Activated CD4-positive, alpha-beta memory T cell treated with anti-CD3 and anti-CD28 coated beads for 36 hours (primary cell): ENCODE data around the gene COMMD10. TPM values are rescaled to one million over a fixed set of nuclear protein-coding genes. Genes with fewer than 3 reads are reported as not detected.

Experiments used
- CTCF ChIA-PET: fragments of 350-600 bp; sonication (Branson Sonifier 250); formaldehyde crosslinking; loops from one replicate; lab custom pipeline; 2021; ENCODE audit warnings: antibody characterized with exemption, inconsistent platforms; lab: Charles Lee
- POLR2A ChIA-PET: fragments of 350-600 bp; sonication (Branson Sonifier 250); formaldehyde crosslinking; loops from one replicate; lab custom pipeline; 2021; ENCODE audit warnings: antibody characterized with exemption; lab: Charles Lee
- DNase-seq: peaks from one replicate; pipeline ENCODE4 v3.0.0-alpha.2; 2020
- H3K27ac Mint-ChIP-seq: one replicate; pipeline ENCODE4 v1.8.0; 2021; ENCODE audit warnings: mixed read lengths
- H3K27me3 Mint-ChIP-seq: one replicate; pipeline ENCODE4 v1.8.0; 2021; ENCODE audit warnings: mixed read lengths
- H3K36me3 Mint-ChIP-seq: one replicate; pipeline ENCODE4 v1.8.0; 2021; ENCODE audit warnings: mixed read lengths
- H3K4me1 Mint-ChIP-seq: one replicate; pipeline ENCODE4 v1.8.0; 2021; ENCODE audit warnings: low read depth, mixed read lengths
- H3K4me3 Mint-ChIP-seq: one replicate; pipeline ENCODE4 v1.8.0; 2021; ENCODE audit warnings: mild to moderate bottlenecking, mixed read lengths
- H3K9me3 Mint-ChIP-seq: one replicate; pipeline ENCODE4 v1.8.0; 2021; ENCODE audit warnings: mixed read lengths
- intact Hi-C: fragments of 100-400 bp; cut with micrococcal nuclease; formaldehyde crosslinking; loops from one replicate; pipeline ENCODE4 v1.15.1; 2023
- total RNA-seq, 2 experiments: library from RNA; stranded (reverse); gene quantifications; one replicate each; pipeline ENCODE4 v1.2.3, GENCODE V29; 2021

Gene COMMD10
- total RNA-seq, 2 experiments from 2014 or later: 22.1 to 24.3 TPM

DNA sequence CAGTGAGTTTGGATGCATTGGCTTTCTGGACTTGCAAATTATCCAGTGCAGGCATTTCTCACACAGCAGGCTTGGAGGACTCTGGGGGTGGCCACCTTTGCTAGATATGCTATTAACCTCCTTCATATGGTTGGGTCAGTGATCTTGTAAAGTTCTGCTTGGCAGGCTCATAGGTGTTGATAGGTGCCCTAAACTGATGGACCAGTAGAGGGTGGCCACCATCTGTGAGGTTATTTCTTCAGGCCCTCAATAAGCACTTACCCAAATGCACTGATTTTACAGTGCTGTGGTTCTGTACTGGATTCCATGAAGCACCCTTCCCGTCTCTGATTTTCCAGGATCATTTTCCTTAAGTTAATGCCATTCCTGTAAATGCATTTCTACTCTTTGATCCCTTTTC, 216.3 kb downstream of the COMMD10 start:
- Mint-ChIP-seq H3K27me3 (no peaks in the 10 kb centered on the region), H3K9me3 (peaks cover 51% of the 10 kb centered on the region), H3K4me3 (no peak overlapping the region), H3K4me1 (no peaks in the 10 kb centered on the region), H3K27ac (no peak overlapping the region), H3K36me3 (peaks cover 87% of the 10 kb centered on the region)
- ChIA-PET POLR2A (no interaction called here), CTCF (no interaction called here)
- DNase-seq: no peak
- intact Hi-C loops: no loop called here

DNA sequence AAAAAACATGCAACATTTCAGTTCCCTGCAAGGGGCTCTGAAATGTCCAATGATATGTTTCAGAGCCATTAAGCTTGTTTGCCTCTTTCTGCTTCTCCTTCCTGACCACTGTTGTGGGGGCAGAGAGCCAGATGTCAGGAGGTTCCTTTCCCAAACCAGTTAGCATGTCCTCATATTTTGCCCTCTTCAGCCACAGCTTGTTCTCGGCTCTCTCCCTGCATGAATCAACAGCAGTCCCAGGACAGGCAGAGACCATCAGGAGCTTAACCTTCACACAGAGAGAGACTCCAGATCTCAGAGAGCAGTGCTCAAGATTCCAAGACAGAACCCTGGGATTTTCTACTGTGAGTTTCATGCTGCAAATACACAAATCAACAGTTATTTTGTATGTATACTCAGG, 218.5 kb downstream of the COMMD10 start:
- peaks cover 89% of the 10 kb centered on the region for H3K36me3 Mint-ChIP-seq
- H3K4me1 Mint-ChIP-seq: no peaks in the 10 kb centered on the region
- no peak overlapping the region for H3K4me3 Mint-ChIP-seq
- ChIA-PET CTCF (no interaction called here), POLR2A (no interaction called here)
- intact Hi-C loops: no loop called here
- H3K9me3 Mint-ChIP-seq: peaks cover 54% of the 10 kb centered on the region
- DNase-seq: no peak
- H3K27ac Mint-ChIP-seq: no peak overlapping the region
- H3K27me3 Mint-ChIP-seq: no peaks in the 10 kb centered on the region

DNA sequence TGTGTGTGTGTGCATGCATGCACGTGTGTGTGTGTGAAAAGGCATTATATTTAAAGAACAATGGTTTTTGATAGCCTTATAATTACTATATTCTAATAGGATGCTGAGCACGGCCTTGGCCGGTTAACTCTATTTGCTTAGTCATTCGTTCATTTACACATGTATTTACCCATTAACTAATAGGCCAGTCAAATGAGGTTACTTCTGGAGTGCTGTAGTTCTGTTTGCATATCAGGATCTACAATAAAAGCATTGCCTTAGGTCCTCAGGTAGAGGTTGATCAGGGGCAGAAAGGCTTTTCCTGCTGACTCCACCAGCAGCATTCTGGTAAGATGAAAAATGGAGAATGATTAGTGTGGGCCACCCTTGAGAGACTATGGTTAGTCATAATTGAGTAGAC, 219.0 kb downstream of the COMMD10 start:
- Mint-ChIP-seq H3K4me3 (no peak overlapping the region), H3K9me3 (peaks cover 51% of the 10 kb centered on the region), H3K27me3 (no peaks in the 10 kb centered on the region), H3K27ac (no peak overlapping the region), H3K4me1 (no peaks in the 10 kb centered on the region), H3K36me3 (peaks cover 86% of the 10 kb centered on the region)
- DNase-seq: no peak
- intact Hi-C loops: no loop called here
- ChIA-PET CTCF (no interaction called here), POLR2A (interaction anchor here (0.6 kb wide), 1 partner anchor 189 kb away, joined by 5 read pairs; no protein-coding TSS in a partner anchor)

DNA sequence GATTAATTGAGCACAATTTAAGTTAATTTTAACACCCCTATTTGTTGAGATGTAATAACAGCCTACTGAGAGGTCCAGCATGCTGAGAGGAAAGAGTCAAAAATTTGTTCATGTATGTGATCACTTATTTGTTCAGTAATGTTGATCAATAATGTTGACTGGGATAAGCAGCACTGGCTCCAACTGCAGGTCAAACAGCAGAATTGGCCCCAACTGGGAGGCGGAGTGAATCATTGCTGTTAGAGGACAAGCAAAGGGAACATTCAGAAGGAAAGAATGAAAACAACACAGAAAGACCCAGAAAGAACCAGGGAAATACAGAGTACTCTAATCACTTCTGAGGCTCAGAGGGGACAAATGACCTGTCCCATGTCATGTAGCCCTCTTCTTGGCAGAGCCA, 221.1 kb downstream of the COMMD10 start:
- ChIA-PET POLR2A (no interaction called here), CTCF (no interaction called here)
- no peaks in the 10 kb centered on the region for H3K27me3 Mint-ChIP-seq
- peaks cover 88% of the 10 kb centered on the region for H3K36me3 Mint-ChIP-seq
- no peak for DNase-seq
- H3K9me3 Mint-ChIP-seq: peaks cover 64% of the 10 kb centered on the region
- no peak overlapping the region for H3K4me3 Mint-ChIP-seq
- no peak overlapping the region for H3K27ac Mint-ChIP-seq
- intact Hi-C loops: no loop called here
- H3K4me1 Mint-ChIP-seq: no peaks in the 10 kb centered on the region

DNA sequence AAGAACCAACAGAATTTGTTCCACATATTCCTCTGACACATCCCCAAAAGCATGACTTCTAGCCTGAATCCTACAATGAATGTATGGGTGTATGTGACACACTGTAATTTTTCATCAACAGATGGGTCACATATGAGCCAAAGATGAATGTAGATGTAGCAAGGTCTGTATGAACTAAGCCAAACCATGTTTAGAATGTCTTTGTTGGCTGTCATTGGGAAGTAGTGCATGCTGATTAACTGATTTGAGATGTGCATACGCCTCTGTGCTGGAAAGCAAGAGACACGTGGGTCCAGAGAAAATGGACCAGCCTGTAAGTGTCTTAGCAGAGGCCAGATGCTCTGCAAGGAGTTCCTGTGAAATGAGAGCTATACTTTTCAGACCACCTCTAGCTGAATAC, 222.0 kb downstream of the COMMD10 start:
- intact Hi-C loops: no loop called here
- H3K9me3 Mint-ChIP-seq: peaks cover 67% of the 10 kb centered on the region
- no peak for DNase-seq
- no peaks in the 10 kb centered on the region for H3K27me3 Mint-ChIP-seq
- H3K27ac Mint-ChIP-seq: no peak overlapping the region
- POLR2A ChIA-PET: no interaction called here
- CTCF ChIA-PET: no interaction called here
- peaks cover 90% of the 10 kb centered on the region for H3K36me3 Mint-ChIP-seq
- H3K4me1 Mint-ChIP-seq: no peaks in the 10 kb centered on the region
- H3K4me3 Mint-ChIP-seq: no peak overlapping the region

DNA sequence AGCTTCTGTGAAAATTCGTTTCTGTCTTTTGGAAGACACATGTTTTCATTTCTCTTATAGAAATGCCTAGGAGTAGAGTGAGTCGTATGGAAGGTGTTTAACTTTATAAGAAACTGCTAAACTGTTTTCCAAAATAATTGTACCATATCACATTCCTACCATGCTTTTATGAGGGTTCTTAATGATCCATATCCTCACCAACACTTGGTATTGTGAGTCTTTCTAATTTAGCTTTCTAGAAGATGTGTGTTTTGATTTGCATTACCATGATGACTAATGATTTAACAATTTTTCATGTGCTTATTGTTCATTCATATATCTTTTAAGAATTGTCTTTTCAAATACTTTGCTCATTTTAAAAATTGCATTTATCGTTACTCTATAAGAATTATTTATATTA, 223.6 kb downstream of the COMMD10 start:
- ChIA-PET CTCF (no interaction called here), POLR2A (no interaction called here)
- Mint-ChIP-seq H3K27ac (no peak overlapping the region), H3K27me3 (no peaks in the 10 kb centered on the region), H3K36me3 (peaks cover 90% of the 10 kb centered on the region), H3K4me3 (no peak overlapping the region), H3K9me3 (peaks cover 66% of the 10 kb centered on the region), H3K4me1 (peaks cover 8% of the 10 kb centered on the region)
- intact Hi-C loops: no loop called here
- no peak for DNase-seq

DNA sequence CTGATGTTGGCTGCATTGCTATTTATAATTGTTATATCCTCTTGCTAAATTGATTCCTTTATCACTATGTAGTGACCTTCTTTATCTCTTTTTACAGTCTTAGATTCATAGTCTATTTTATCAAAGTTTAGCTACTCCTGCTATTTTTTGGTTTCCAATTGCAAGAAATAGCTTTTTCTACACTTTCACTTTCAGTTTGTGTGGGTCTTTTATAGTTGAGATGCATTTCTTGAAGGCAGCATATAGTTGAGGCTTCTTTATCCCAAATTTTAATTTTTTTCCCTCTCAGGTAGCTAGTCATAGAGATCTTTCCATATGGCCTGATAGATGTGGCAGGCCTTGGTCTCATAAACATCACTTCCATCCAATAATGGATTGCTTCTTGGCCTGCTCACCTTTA, 228.5 kb downstream of the COMMD10 start:
- ChIA-PET POLR2A (no interaction called here), CTCF (no interaction called here)
- peaks cover 34% of the 10 kb centered on the region for H3K9me3 Mint-ChIP-seq
- H3K4me3 Mint-ChIP-seq: no peak overlapping the region
- DNase-seq: no peak
- peaks cover 88% of the 10 kb centered on the region for H3K36me3 Mint-ChIP-seq
- no peaks in the 10 kb centered on the region for H3K27me3 Mint-ChIP-seq
- intact Hi-C loops: no loop called here
- no peak overlapping the region for H3K27ac Mint-ChIP-seq
- peaks cover 8% of the 10 kb centered on the region for H3K4me1 Mint-ChIP-seq

DNA sequence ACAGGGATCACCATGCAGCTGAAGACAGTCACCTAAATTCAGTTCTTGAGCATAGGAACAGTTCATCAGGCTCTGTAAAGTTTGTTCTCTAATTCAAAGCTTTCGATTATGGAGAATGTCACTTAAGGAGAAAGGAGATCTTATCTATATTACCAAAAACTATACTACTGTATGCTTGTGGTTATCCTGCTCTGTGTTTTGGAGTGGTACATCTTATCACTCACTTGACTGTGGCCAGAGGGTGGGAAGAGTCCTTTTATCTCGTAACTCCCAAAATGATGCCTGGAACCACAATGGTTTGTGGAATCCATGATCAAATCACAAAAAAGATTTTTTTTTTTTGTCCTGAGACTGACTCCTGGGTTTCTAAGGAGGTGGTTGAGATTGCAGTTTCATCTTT, 230.7 kb downstream of the COMMD10 start:
- DNase-seq: no peak
- Mint-ChIP-seq H3K36me3 (peaks cover 91% of the 10 kb centered on the region), H3K9me3 (peaks cover 30% of the 10 kb centered on the region), H3K4me3 (no peak overlapping the region), H3K27ac (no peak overlapping the region), H3K27me3 (no peaks in the 10 kb centered on the region), H3K4me1 (peaks cover 8% of the 10 kb centered on the region)
- intact Hi-C loops: no loop called here
- CTCF ChIA-PET: no interaction called here
- POLR2A ChIA-PET: no interaction called here

DNA sequence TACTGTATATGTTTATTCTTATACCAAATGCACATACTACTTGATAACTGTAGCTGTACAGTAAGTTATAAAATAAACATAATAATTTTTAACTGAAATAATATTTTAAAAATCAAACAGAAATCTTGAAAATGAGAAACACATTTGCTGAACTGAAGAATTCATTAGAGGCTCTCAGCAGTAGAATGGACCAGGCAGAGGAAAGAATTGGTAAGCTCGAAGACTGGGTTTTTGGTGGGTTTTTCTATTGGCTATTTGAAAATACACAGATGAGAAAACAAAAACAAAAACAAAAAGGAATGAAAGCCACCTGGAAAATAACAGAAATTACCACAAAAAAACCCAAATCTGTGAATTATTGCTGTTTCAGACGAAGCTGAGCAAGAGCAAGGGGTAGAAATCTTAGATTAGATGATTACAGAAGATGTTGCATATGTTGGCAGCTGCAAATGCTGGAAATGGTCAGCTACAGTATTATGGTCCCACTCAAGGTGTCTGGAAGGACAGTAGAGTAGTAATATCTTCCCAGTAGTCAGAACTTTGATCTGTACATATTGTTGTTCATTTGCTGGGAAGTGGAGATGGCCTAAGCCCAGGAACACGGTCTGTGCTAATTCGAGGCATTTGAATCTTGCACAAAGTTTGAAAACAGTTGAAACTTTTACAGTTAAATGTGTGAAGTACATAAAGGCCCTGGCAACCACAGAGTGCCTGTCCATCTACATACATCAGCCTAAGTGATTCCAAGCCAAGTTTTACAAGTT, 233.4 kb downstream of the COMMD10 start:
- H3K4me3 Mint-ChIP-seq: no peak overlapping the region
- no peak for DNase-seq
- no peak overlapping the region for H3K27ac Mint-ChIP-seq
- intact Hi-C loops: no loop called here
- peaks cover 36% of the 10 kb centered on the region for H3K9me3 Mint-ChIP-seq
- peaks cover 1% of the 10 kb centered on the region for H3K4me1 Mint-ChIP-seq
- peaks cover 91% of the 10 kb centered on the region for H3K36me3 Mint-ChIP-seq
- CTCF ChIA-PET: no interaction called here
- POLR2A ChIA-PET: no interaction called here
- H3K27me3 Mint-ChIP-seq: no peaks in the 10 kb centered on the region

DNA sequence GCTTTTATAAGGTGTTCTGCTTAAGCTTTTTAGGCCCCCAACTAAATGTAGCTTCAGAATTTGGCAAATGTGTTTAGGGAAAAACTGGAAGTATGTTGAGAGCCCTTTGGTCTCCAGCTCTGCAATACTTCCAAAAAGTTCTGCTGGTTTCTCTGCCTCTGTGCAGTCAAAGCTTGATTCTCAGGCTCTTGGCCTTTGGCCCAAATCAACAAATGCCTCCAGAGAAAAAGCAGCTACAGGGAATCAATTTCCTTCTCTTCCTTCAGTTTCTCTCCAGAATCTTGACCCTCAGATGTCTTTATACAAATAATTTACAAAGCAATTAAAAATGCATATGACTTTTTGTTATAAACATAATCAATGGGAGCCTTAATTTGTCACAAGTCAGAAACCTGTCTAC, 235.7 kb downstream of the COMMD10 start:
- POLR2A ChIA-PET: no interaction called here
- intact Hi-C loops: no loop called here
- DNase-seq: no peak
- Mint-ChIP-seq H3K9me3 (peaks cover 44% of the 10 kb centered on the region), H3K27ac (no peak overlapping the region), H3K4me1 (no peaks in the 10 kb centered on the region), H3K27me3 (no peaks in the 10 kb centered on the region), H3K36me3 (peaks cover 85% of the 10 kb centered on the region), H3K4me3 (no peak overlapping the region)
- CTCF ChIA-PET: no interaction called here

DNA sequence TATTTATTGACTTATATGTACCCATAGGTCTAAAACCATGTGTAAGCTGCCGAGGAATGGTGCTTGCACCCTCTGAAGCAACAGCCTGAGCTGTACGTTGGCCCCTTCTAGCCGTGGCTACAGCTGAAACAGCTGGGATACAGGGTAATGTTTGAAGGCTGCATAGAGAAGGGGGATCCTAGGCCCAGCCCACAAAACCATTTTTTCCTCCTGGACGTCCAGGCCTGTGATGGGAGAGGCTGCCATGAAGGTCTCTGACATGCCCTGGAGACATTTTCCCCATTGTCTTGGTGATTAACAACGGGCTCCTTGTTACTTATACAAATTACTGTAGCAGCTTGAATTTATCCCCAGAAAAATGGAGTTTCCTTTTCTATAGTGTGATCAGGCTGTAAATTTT, 244.7 kb downstream of the COMMD10 start:
- Mint-ChIP-seq H3K4me3 (no peak overlapping the region), H3K27me3 (no peaks in the 10 kb centered on the region), H3K27ac (no peak overlapping the region), H3K9me3 (peaks cover 60% of the 10 kb centered on the region), H3K4me1 (no peaks in the 10 kb centered on the region), H3K36me3 (peaks cover 67% of the 10 kb centered on the region)
- ChIA-PET POLR2A (no interaction called here), CTCF (no interaction called here)
- intact Hi-C loops: no loop called here
- no peak for DNase-seq

DNA sequence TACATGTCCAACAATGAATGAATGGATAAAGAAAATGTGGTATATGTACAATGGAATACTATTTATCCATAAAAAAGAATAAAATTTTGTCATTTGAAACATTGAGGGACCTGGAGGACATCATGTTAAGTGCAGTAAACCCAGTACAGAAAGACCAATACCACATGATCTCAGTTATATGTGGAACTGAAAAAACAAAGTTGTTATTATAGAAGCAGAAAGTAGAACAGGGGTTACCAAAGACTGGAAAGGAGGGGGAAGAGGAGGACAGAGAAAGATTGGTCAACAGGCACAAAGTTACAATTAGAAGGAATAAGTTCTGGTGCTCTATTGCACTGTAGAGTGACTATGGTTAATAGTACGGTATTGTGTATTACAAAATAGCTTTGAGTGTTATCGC, 256.0 kb downstream of the COMMD10 start:
- Mint-ChIP-seq H3K4me1 (no peaks in the 10 kb centered on the region), H3K36me3 (peaks cover 32% of the 10 kb centered on the region), H3K27ac (no peak overlapping the region), H3K9me3 (peaks cover 54% of the 10 kb centered on the region), H3K4me3 (no peak overlapping the region), H3K27me3 (no peaks in the 10 kb centered on the region)
- no peak for DNase-seq
- ChIA-PET POLR2A (no interaction called here), CTCF (no interaction called here)
- intact Hi-C loops: no loop called here
